GM19025 (cell line): ENCODE data around the gene MYOZ3.

Experiments
- ATAC-seq: cut with Tn5 transposase; IDR thresholded peaks from one replicate; pipeline ENCODE4 v1.9.1; 2021; ENCODE audit warnings: mild to moderate bottlenecking, low read depth, moderate library complexity; ENCODE audit not compliant: unreplicated experiment

MYOZ3 gene, protein sequence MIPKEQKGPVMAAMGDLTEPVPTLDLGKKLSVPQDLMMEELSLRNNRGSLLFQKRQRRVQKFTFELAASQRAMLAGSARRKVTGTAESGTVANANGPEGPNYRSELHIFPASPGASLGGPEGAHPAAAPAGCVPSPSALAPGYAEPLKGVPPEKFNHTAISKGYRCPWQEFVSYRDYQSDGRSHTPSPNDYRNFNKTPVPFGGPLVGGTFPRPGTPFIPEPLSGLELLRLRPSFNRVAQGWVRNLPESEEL

DNA sequence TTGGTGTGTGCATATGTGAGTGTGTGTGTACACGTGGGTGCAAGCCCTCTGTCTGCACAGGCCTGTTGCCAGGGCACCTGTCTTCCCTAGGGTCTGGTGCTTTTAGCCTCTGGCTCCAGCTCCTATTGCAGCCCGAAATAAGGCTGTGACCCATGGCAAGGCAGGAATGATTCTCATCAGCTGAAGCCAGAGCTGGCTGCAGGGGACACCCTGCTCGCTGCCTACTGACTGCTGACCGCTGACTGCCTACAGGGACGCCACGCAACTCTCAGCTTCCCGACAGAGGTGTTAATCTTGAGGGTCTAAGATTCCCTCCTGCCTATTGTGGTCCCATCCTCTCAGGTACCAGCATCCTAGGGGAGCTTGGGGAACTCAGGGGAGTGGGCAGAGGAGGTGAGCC, at the start of gene MYOZ3:
Gene MYOZ3 (plus strand): TSS at position 166 of the 400 bp plus-strand sequence. CDS start 1,691 bp downstream, outside the sequence.
- ATAC-seq: no peak

GRCh38 chr5:150612405-150612804, 48.6 kb upstream of the MYOZ3 start:
- no peak for ATAC-seq

GRCh38 chr5:150612905-150613670, 48.0 kb upstream of the MYOZ3 start:
- ATAC-seq: no peak

GRCh38 chr5:150613991-150614660, 46.9 kb upstream of the MYOZ3 start:
- no peak for ATAC-seq

DNA sequence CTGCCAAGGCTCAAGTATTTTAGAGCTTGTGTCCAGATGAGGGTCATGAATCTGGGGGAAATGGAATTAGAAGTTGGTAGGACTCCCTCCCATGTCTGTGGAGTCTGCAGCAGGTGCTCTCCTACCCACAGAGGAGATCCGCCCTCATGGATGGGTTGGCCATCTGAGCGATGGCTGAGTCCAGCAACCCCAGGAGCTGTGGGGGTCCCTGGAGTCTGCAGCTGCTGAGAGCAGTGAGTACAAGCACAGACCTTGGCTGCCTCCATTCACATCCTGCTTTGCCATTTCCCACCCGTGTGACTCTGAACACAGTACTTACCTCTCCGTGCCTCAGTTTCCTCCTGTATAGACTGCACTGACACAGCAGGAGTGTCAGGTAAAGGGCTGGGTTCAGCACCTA, 46.4 kb upstream of the MYOZ3 start:
- ATAC-seq: no peak

- no peak for ATAC-seq
Observed at GRCh38 chr5:150615141-150615699, 45.8 kb upstream of the MYOZ3 start.

- ATAC-seq: no peak
Observed at GRCh38 chr5:150616024-150616470, 45.0 kb upstream of the MYOZ3 start.

- ATAC-seq: no peak
Observed at GRCh38 chr5:150616506-150616905, 44.5 kb upstream of the MYOZ3 start.

DNA sequence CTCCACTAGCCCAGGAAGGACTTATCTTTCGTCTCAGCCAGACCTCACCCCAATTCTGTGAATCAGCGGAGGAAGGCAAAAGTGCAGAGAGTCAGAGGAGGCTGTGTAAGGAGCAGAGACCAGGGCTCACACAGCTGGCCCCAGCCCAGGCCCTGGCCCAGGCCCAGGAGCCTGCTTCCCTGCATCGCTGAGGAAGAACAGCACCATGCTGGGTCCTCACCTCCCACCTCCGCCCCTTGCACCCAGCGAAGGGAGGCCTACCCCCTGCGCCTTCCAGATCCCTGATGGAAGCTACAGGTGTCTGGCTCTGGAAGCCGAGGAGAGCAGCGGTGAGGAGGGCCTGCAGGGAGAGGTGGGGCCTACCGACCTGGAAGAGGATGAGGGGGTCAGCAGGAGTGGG, 42.9 kb upstream of the MYOZ3 start:
- ATAC-seq: no peak

GRCh38 chr5:150618588-150619281, 42.3 kb upstream of the MYOZ3 start:
- ATAC-seq: no peak

GRCh38 chr5:150619359-150620230, 41.5 kb upstream of the MYOZ3 start:
- no peak for ATAC-seq

DNA sequence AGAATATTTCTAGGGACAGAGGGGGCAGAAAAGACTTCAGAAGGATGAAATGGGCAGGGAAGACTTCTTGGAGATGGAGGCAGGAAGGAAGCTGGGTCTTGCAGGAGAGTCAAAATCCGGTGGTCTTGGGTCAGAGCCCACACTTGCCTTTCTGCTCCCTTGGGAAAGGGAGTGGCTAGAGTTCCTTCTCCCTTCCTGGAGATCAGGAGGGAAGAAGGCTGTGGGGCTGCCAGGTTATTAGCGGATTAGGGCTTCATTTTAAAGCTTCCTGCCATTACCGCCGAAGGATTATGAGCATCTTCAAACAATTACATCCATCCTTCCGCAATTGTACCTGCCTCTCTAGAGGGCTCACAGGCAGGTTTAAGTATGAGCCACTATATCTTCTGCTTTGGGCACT, 39.8 kb upstream of the MYOZ3 start:
- no peak for ATAC-seq

- no peak for ATAC-seq
Observed at GRCh38 chr5:150622157-150622556, 38.9 kb upstream of the MYOZ3 start.

DNA sequence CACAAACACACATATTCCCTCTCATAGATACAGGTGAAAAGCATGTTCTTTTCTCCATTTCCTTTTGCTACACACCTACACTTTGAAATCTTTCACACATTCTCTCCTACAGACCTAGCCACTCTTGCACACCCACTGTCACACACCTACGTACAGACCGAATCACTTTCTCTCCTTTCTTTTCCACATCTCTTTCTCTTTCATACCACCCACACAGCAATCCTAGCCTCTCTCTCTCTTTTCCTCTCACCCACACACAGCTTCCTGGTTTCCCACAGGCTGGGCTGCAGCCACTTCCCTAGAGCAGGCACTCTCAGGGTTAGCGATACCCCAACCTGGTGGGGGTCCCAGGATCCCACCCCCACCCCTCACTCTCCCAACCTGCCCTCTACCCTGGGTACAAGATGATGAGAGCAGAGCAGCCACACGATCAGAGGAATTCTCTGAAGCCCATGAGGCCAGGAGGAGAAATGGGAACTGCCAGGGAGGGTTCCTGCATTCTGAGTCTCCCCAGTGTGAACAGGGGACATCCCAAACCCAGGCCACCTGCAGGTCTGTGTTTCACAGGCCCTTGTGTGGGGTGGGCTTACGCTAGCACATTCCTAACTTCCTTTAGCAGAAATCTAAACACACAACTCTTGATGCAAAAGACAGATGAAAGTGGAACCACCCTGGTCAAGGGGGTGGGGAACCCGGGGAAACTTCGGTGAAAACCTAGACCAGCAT, 37.7 kb upstream of the MYOZ3 start:
- no peak for ATAC-seq

DNA sequence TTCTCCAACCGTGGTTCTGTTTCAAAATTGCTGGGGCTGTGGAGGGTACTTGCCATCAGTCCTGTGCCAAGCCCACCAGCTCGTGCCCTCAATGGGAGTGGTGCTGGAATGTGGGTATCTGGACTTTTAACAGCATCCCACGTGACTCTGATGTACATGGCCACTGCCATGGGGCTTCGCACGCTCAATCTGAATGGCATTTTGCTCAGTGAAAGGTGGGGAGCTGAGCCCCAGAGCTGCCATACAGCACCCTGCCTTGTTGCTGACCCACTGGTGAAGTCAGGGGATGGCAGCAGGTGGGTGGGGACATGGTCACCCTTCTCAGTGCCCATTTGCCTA, 37.2 kb upstream of the MYOZ3 start:
- no peak for ATAC-seq

GRCh38 chr5:150624334-150625163, 36.5 kb upstream of the MYOZ3 start:
- peak; percentile 30 for ATAC-seq

GRCh38 chr5:150625164-150625535, 35.9 kb upstream of the MYOZ3 start:
- ATAC-seq: no peak
